ENCODE results near the gene FAIM2. TPM values are rescaled to one million over a fixed set of nuclear protein-coding genes. Genes with fewer than 3 reads are reported as not detected.

The FAIM2 gene
- total and polyA plus RNA-seq, 10 of the 15 experiments (the other 5 are each of a cell fraction or from before 2014, with no cell fraction given) = not detected

DNA sequence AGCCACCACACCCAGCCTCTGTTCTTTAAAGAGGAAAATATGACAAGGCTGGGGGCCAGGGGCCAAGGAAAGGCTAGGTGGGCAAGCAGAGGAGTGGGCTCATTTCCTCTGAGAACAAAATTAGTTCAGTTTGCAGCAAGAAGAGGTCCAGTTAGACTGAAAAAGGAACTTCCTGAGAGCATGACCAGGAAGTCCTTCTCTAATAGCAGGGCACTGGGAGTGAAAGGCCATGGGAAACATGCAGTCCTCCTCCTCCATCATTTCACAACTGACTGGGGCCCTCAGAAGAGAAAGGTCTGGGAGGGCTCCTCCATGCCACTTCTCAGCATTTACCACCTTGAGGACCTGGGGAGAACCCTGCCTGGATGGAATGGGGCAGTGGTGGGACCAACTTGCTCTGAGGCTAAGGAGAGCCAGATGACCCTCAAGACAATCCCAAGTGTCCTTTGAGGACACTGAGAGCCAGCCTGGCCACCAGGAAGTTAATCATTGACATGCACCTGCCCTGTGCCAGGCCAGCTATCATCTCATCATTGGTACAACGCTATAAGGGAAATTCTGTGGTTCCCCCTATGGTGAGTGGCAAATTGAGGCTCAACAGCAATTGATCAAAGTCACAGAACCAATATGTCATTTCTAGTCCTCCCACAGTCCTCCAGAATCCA, 48.8 kb upstream of the FAIM2 start:
- no peak for TF ChIP-seq ZNF384 (IDR thresholded peaks at IDR 0.05; ENCODE audit: borderline replicate concordance, low read depth, low read length)
- no peak for TF ChIP-seq EZH2 (IDR thresholded peaks at IDR 0.05; ENCODE audit: borderline replicate concordance, control insufficient read depth, low read depth, low read length)
- TF ChIP-seq, protein P1, sequence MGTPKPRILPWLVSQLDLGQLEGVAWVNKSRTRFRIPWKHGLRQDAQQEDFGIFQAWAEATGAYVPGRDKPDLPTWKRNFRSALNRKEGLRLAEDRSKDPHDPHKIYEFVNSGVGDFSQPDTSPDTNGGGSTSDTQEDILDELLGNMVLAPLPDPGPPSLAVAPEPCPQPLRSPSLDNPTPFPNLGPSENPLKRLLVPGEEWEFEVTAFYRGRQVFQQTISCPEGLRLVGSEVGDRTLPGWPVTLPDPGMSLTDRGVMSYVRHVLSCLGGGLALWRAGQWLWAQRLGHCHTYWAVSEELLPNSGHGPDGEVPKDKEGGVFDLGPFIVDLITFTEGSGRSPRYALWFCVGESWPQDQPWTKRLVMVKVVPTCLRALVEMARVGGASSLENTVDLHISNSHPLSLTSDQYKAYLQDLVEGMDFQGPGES (IDR thresholded peaks at IDR 0.05) = no peak
- TF ChIP-seq HDGF (IDR thresholded peaks at IDR 0.05) = no peak
- TF ChIP-seq, protein P2, sequence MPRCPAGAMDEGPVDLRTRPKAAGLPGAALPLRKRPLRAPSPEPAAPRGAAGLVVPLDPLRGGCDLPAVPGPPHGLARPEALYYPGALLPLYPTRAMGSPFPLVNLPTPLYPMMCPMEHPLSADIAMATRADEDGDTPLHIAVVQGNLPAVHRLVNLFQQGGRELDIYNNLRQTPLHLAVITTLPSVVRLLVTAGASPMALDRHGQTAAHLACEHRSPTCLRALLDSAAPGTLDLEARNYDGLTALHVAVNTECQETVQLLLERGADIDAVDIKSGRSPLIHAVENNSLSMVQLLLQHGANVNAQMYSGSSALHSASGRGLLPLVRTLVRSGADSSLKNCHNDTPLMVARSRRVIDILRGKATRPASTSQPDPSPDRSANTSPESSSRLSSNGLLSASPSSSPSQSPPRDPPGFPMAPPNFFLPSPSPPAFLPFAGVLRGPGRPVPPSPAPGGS (IDR thresholded peaks at IDR 0.05; ENCODE audit: borderline replicate concordance, insufficient read depth, low read depth, low read length, poor library complexity, severe bottlenecking) = no peak
- TF ChIP-seq MEF2A (IDR thresholded peaks at IDR 0.05; ENCODE audit: insufficient read depth, low read depth, low read length) = no peak
- no peak for TF ChIP-seq MTA3 (IDR thresholded peaks at IDR 0.05; ENCODE audit: borderline replicate concordance, low read length)
- no peak for TF ChIP-seq ESRRA (IDR thresholded peaks at IDR 0.05; ENCODE audit: low read length)
- TF ChIP-seq HDAC2 (IDR thresholded peaks at IDR 0.05) = no peak
- no peak for TF ChIP-seq YBX1 (IDR thresholded peaks at IDR 0.05)
- TF ChIP-seq RBBP5 (conservative IDR thresholded peaks at IDR 0.05) = no peak
- TF ChIP-seq CHD1 (IDR thresholded peaks at IDR 0.05; ENCODE audit: low read depth, low read length) = no peak
- TF ChIP-seq POU2F2 (IDR thresholded peaks at IDR 0.05; ENCODE audit: borderline replicate concordance, low read depth, low read length) = no peak
- no peak for TF ChIP-seq CHD4 (IDR thresholded peaks at IDR 0.05)
- TF ChIP-seq RAD51 (IDR thresholded peaks at IDR 0.05) = no peak
- no peak for TF ChIP-seq WRNIP1 (IDR thresholded peaks at IDR 0.05; ENCODE audit: borderline replicate concordance, low read depth, low read length)
- TF ChIP-seq, protein P3, sequence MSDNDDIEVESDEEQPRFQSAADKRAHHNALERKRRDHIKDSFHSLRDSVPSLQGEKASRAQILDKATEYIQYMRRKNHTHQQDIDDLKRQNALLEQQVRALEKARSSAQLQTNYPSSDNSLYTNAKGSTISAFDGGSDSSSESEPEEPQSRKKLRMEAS (IDR thresholded peaks at IDR 0.05; ENCODE audit: low read depth, low read length) = no peak
- RAD21 ChIA-PET (ENCODE audit: unreplicated experiment) = no interaction called here
- SMC1A ChIA-PET (ENCODE audit: uncharacterized antibody, unreplicated experiment) = no interaction called here
- H3K36me3 ChIP-seq (ENCODE audit: control insufficient read depth in 2 of 2, insufficient read depth in 2 of 2, low read length in 1 of 2) = no peaks in the 10 kb centered on the region
- H3K9me3 ChIP-seq (replicated peaks; ENCODE audit: control insufficient read depth, insufficient read depth, low read length) = no peaks in the 10 kb centered on the region; the same call in 2 of the 3 replicates
- CTCF ChIA-PET = interaction anchor here (1.1 to 1.4 kb wide), 2 partner anchors 7 to 15 kb away, joined by 3 to 4 read pairs; no protein-coding TSS in a partner anchor
- intact Hi-C loops (cut with micrococcal nuclease; ENCODE audit: unreplicated experiment) (no loop called here), in situ Hi-C loops (cut with MboI) (no loop called here)
- FAIRE-seq (no peak), DNase-seq (ENCODE audit: low read depth, low spot score) (no peak), ATAC-seq (no peak)
- H4K20me1 ChIP-seq (ENCODE audit: control insufficient read depth, insufficient read depth) = no peaks in the 10 kb centered on the region
- H3K27me3 ChIP-seq (replicated peaks in 1 of 2; ENCODE audit: control insufficient read depth in 2 of 2, insufficient read depth in 2 of 2, low read length in 1 of 2) = peaks cover 8 to 12% of the 10 kb centered on the region in 2 experiments
- no peak overlapping the region for H3K27ac ChIP-seq (ENCODE audit: control insufficient read depth, insufficient read depth)
- POLR2A ChIA-PET = no interaction called here
- H3K4me1 ChIP-seq (ENCODE audit: control insufficient read depth, insufficient read depth, low read length) = no peaks in the 10 kb centered on the region
- no peaks in the 10 kb centered on the region for H3K79me2 ChIP-seq (ENCODE audit: control insufficient read depth, insufficient read depth, low read length)
- H3K9ac ChIP-seq (ENCODE audit: control insufficient read depth, insufficient read depth, low read length) = no peak overlapping the region
- WGBS (ENCODE audit: insufficient coverage, insufficient replicate concordance, low lambda C conversion rate, missing lambda C conversion rate) = 100% methylated on average over 1 of the region's 1 CpG
- H2AFZ ChIP-seq (ENCODE audit: control insufficient read depth, low read depth, low read length) = no peak overlapping the region
- no peak overlapping the region for H3K4me3 ChIP-seq
- BruUV-seq (replicated peaks) = no TSS peak
- H3K4me2 ChIP-seq (ENCODE audit: control insufficient read depth, insufficient read depth) = no peak overlapping the region

Data from GM12878 (cell line).